ENCODE measurements around the gene EPDR1. TPM values are rescaled to one million over a fixed set of nuclear protein-coding genes. Genes with fewer than 3 reads are reported as not detected.

The EPDR1 gene
- polyA plus RNA-seq, 3 donors, result 17.4 to 21.6 (median 18.3) TPM

Other genes with a start within 250 kb of the EPDR1 start
- under 1 TPM in 2 of 3 donors, not detected in 1; 0.27 to 0.43 TPM for gene GPR141, start 236.9 kb upstream of the EPDR1 start, polyA plus RNA-seq (ENCODE audit: insufficient read length in 3 of 3)
- under 1 TPM in 2 of 3 donors, not detected in 1; 0.17 to 0.20 TPM for gene NME8, start 72.0 kb upstream of the EPDR1 start, polyA plus RNA-seq (ENCODE audit: insufficient read length in 3 of 3)
- 1 to 10 TPM; 2.2 to 3.4 (median 2.9) TPM for gene SFRP4, start 3.8 kb upstream of the EPDR1 start, polyA plus RNA-seq (ENCODE audit: insufficient read length in 3 of 3)